Amygdala (tissue), 56 donors: Measurements from ENCODE around the gene NKD2.
"Not testable (repeated sequence)": the region's sequence is repeated elsewhere in the genome, so short reads cannot be mapped to it uniquely, and the experiment has no call there.

Experiments
- DNase-seq, 56 donors: peaks; one replicate each; lab custom pipeline; 2025; lab: John Stamatoyannopoulos, UW

The NKD2 gene

GRCh38 chr5:1054018-1054798, 45.6 kb downstream of the NKD2 start:
- DNase-seq: no peak

- no peak for DNase-seq
These were observed 46.5 kb downstream of the NKD2 start for GRCh38 chr5:1054799-1055775.

- no peak for DNase-seq
These were observed 47.5 kb downstream of the NKD2 start for GRCh38 chr5:1055896-1056610.

- no peak for DNase-seq
These were observed 48.2 kb downstream of the NKD2 start for GRCh38 chr5:1056611-1057484.

GRCh38 chr5:1057485-1058082, 49.0 kb downstream of the NKD2 start:
- no peak for DNase-seq

- DNase-seq: no peak
These were observed 49.7 kb downstream of the NKD2 start for GRCh38 chr5:1058083-1058945.

GRCh38 chr5:1058988-1059883, 50.6 kb downstream of the NKD2 start:
- no peak for DNase-seq

GRCh38 chr5:1059884-1060263, 51.3 kb downstream of the NKD2 start:
- DNase-seq: no peak

GRCh38 chr5:1060535-1060981, 52.0 kb downstream of the NKD2 start:
- DNase-seq: no peak

- DNase-seq: not testable (repeated sequence)
These were observed 52.7 kb downstream of the NKD2 start for GRCh38 chr5:1061292-1061691.

GRCh38 chr5:1061916-1062315, 53.3 kb downstream of the NKD2 start:
- DNase-seq: no peak

- no peak for DNase-seq
These were observed 54.4 kb downstream of the NKD2 start for GRCh38 chr5:1062761-1063568.

- DNase-seq: no peak
These were observed 55.2 kb downstream of the NKD2 start for GRCh38 chr5:1063661-1064382.

- DNase-seq: no peak
These were observed 56.0 kb downstream of the NKD2 start for GRCh38 chr5:1064383-1065142.

GRCh38 chr5:1065143-1065750, 56.6 kb downstream of the NKD2 start:
- DNase-seq: no peak
